WTC11 (cell line): ENCODE measurements around the gene ADAMTS8.

ENCODE experiments used
- ATF1 ChIP-seq: sonication (generic); formaldehyde crosslinking; IDR thresholded peaks from 2 replicates; pipeline ENCODE4 v1.8.1; 2023; ENCODE audit warnings: mild to moderate bottlenecking, moderate library complexity, missing genetic modification reagents
- NFE2L1 ChIP-seq: sonication (generic); formaldehyde crosslinking; IDR thresholded peaks from 2 replicates; pipeline ENCODE4 v1.8.1; 2023; ENCODE audit warnings: missing genetic modification reagents
- SP1 ChIP-seq: sonication (generic); formaldehyde crosslinking; conservative IDR thresholded peaks from 2 replicates; pipeline ENCODE4 v1.8.1; 2022; ENCODE audit warnings: missing genetic modification reagents
- TF ChIP-seq, protein P1 (sequence below): fragments of 200-600 bp; IDR thresholded peaks from 2 replicates; pipeline ENCODE4 v1.8.0; 2022; ENCODE audit warnings: antibody characterized with exemption

DNA sequence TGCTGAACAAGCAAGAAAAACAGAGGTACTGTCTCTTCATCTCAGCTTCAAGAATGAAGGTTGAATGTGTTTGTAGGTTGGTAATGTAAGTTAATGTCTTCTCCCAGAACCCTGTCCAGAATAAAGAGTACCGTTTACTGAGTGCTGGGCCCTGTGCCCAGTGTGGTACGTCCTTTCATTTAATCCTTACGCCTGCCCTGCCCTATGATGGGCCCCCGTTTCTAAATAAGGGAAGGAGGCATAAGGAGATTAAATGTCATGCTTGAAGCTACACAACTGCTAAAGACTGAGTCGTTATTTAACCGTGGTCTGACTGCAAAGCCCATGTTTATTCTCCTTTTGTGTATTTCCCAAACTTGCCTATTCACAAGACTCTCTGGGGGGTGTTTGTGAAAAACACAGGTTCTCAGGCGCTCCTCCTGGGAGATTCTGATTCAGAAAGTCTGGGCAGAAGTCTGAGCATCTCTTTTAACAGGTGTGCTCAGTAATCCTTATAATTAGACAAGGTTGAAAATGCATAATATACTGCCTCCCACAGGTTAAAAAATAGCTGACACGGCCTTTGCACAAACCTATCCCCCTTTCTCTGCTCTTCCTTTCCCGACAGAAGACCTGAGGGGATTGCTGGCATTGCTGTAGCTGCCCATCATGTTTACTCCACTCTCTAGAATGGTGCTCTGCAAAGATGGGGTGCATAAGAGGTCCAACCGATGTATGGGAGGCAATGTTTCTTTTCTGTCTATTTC lies 57.4 kb downstream of the ADAMTS8 start:
- TF ChIP-seq ATF1 (CRISPR knock-in tag) (no peak), NFE2L1 (no peak), SP1 (CRISPR knock-in tag) (no peak)
- TF ChIP-seq, protein P1, sequence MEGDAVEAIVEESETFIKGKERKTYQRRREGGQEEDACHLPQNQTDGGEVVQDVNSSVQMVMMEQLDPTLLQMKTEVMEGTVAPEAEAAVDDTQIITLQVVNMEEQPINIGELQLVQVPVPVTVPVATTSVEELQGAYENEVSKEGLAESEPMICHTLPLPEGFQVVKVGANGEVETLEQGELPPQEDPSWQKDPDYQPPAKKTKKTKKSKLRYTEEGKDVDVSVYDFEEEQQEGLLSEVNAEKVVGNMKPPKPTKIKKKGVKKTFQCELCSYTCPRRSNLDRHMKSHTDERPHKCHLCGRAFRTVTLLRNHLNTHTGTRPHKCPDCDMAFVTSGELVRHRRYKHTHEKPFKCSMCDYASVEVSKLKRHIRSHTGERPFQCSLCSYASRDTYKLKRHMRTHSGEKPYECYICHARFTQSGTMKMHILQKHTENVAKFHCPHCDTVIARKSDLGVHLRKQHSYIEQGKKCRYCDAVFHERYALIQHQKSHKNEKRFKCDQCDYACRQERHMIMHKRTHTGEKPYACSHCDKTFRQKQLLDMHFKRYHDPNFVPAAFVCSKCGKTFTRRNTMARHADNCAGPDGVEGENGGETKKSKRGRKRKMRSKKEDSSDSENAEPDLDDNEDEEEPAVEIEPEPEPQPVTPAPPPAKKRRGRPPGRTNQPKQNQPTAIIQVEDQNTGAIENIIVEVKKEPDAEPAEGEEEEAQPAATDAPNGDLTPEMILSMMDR: no peak
